Measurements from ENCODE around the gene ADD3. TPM values are rescaled to one million over a fixed set of nuclear protein-coding genes. Genes with fewer than 3 reads are reported as not detected.

The ADD3 gene
- total RNA-seq, 2 donors from 2014 or later, result 91.1 to 659 TPM

DNA sequence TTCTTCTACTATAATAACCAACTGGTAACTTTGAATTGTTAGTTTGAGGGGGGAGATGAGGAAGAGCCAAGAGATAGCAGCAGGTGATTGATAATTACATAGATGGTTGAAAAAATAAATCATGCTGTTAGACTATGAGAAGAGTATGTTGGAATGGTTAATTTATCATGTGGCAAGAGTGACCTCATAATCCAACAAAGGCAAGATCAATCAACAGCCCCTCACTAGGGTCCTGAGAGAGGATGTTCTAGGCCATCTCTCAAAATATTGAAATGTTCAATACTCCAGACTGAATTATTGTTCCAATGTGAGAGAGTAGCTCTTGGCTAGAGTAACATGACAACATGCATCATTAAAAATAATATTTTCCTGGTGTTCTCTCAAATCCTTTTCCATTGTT is 67.9 kb downstream of the ADD3 start:
- no peak for DNase-seq (ENCODE audit: low spot score)
- Histone ChIP-seq H3K36me3 (no peaks in the 10 kb centered on the region), H3K27me3 (replicated peaks; ENCODE audit: insufficient read depth) (no peaks in the 10 kb centered on the region), H3K9me3 (no peaks in the 10 kb centered on the region), H3K4me3 (no peak overlapping the region), H3K27ac (peak overlapping the region in 1 of 2 donors; percentile 5), H3K4me1 (ENCODE audit: control insufficient read depth in 1 of 2, low read depth in 2 of 2) (peaks cover 51 to 61% of the 10 kb centered on the region in 2 donors)
- TF ChIP-seq, protein P1, sequence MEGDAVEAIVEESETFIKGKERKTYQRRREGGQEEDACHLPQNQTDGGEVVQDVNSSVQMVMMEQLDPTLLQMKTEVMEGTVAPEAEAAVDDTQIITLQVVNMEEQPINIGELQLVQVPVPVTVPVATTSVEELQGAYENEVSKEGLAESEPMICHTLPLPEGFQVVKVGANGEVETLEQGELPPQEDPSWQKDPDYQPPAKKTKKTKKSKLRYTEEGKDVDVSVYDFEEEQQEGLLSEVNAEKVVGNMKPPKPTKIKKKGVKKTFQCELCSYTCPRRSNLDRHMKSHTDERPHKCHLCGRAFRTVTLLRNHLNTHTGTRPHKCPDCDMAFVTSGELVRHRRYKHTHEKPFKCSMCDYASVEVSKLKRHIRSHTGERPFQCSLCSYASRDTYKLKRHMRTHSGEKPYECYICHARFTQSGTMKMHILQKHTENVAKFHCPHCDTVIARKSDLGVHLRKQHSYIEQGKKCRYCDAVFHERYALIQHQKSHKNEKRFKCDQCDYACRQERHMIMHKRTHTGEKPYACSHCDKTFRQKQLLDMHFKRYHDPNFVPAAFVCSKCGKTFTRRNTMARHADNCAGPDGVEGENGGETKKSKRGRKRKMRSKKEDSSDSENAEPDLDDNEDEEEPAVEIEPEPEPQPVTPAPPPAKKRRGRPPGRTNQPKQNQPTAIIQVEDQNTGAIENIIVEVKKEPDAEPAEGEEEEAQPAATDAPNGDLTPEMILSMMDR (IDR thresholded peaks at IDR 0.05), result no peak
- no peak for ATAC-seq (ENCODE audit: insufficient number of reproducible peaks, low FRiP score, low read depth)

DNA sequence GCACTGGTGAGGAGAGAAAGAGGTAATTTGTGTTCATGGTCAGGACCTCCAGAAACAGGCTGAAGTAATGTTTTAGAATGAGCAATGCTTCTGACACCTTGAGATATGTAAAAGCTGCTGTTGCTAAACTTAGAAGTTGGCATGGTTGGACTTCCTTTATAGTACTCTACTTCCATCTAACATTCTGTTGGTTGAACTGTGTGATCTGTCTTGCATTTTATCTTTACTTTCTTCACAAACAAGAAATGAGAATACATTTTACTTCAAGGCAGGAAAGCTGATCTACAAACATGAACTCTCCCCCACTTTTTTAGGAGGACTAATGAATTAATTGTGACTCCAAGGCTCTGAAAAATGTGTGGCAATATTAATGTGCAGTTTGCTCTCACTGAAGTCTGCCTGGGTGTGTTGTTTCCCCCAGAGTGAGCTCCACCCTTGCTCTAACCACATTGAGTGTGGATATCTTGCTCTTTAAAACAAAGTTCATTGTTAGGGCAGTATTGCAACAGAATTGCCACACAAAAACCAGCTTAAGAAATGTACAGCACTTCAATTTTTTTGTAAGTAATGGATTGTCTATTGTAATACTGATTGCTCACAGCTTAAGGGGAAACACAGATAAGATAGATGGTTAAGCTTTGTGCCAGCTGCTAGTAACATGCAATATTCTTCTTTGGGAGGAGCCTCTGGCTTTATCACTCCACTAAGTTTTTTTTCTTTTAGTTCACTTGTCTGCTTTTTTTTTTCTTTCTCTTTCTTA is 69.0 kb downstream of the ADD3 start:
- Histone ChIP-seq H3K27ac (peak overlapping the region; percentile 13 to 54), H3K9me3 (no peaks in the 10 kb centered on the region), H3K4me3 (peak overlapping the region; percentile 35), H3K4me1 (ENCODE audit: control insufficient read depth in 1 of 2, low read depth in 2 of 2) (peaks cover 54 to 68% of the 10 kb centered on the region in 2 donors), H3K36me3 (no peaks in the 10 kb centered on the region), H3K27me3 (replicated peaks; ENCODE audit: insufficient read depth) (no peaks in the 10 kb centered on the region)
- ATAC-seq (ENCODE audit: insufficient number of reproducible peaks, low FRiP score, low read depth), result peak; percentile 71
- TF ChIP-seq, protein P1 (IDR thresholded peaks at IDR 0.05), result no peak
- peak; percentile 25 for DNase-seq (ENCODE audit: low spot score)

DNA sequence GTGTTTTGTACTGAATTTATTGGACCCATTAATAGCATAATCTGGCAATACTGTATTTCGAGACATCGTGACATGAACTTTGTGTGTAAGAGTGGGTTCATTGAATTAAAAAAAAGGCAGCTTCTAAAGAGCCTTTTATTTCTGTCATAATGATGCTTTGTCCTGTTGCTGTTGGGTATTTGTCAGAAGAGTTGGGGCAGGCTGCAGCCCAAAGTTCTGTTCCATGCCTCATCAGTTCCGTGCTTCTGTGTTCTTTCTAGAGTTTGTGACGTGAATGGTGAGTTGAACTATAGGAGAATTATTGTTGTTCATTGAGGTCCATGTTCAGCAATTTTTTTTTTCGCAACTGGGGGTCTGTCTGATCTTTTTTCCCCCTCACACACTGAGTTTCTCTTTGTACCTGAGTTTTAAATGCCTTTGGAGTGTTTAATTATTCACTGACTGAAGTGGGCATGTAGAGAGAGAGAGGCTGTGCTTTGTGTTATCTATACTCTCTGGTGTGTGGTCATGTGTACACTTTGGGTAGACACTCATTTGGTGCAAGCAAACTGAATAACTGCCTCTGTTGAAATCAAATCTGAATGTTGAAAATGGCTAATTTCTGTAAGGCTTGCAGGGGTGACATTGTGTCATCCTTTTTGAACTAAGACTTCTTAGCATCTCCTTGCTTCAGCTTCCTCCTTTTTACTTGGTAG is 69.8 kb downstream of the ADD3 start:
- peak overlapping the region; percentile 9 to 54 for H3K27ac ChIP-seq
- H3K9me3 ChIP-seq, result no peaks in the 10 kb centered on the region
- no peaks in the 10 kb centered on the region for H3K27me3 ChIP-seq (replicated peaks; ENCODE audit: insufficient read depth)
- H3K4me3 ChIP-seq, result peak overlapping the region; percentile 35
- peaks cover 54 to 72% of the 10 kb centered on the region in 2 donors for H3K4me1 ChIP-seq (ENCODE audit: control insufficient read depth in 1 of 2, low read depth in 2 of 2)
- no peaks in the 10 kb centered on the region for H3K36me3 ChIP-seq
- TF ChIP-seq, protein P1 (IDR thresholded peaks at IDR 0.05), result no peak
- no peak for DNase-seq (ENCODE audit: low spot score)
- peak; percentile 26 for ATAC-seq (ENCODE audit: insufficient number of reproducible peaks, low FRiP score, low read depth)

DNA sequence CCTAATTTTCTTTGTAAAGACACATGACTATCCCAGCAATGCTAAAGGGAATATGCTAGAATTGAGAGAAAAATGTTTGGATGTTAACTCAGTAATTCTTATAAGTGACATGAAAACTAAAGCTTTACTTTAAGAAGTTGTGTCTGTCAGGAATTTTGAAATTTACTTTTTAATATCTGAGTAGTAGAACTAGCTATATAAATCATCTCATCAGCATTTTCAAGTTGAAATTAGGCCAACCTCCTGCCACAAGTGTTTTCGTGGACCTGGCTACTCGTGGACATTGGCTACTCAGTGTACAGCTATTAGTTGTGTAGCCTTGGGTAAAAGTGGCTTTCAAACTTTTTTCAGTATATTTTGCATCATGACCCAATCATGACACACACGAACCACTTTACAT is 70.5 kb downstream of the ADD3 start:
- peak overlapping the region in 1 of 2 donors; percentile 54 for H3K27ac ChIP-seq
- ATAC-seq (ENCODE audit: insufficient number of reproducible peaks, low FRiP score, low read depth) (no peak), DNase-seq (ENCODE audit: low spot score) (no peak)
- no peaks in the 10 kb centered on the region for H3K9me3 ChIP-seq
- TF ChIP-seq, protein P1 (IDR thresholded peaks at IDR 0.05), result no peak
- H3K36me3 ChIP-seq, result no peaks in the 10 kb centered on the region
- no peak overlapping the region for H3K4me3 ChIP-seq
- H3K27me3 ChIP-seq (replicated peaks; ENCODE audit: insufficient read depth), result no peaks in the 10 kb centered on the region
- H3K4me1 ChIP-seq (ENCODE audit: control insufficient read depth in 1 of 2, low read depth in 2 of 2), result peaks cover 54 to 79% of the 10 kb centered on the region in 2 donors

DNA sequence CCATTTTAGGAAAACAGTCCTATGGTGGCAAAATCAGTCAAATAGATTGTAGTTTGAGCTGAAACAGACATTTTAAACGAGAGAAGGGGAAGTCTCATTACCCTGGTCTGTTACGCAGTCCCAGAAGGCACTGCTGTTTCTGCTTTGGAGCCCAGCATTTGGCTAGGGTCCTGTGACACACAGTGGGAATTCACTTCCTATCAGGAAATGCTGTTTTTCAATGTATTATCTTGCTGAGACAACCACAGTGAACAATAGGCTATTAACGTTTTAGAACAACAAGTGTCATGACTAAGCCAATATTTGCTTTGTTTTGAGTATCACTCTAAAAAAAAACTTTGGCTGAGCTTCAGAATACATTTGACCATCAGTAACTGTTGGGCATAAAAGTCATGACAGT is 74.1 kb downstream of the ADD3 start:
- DNase-seq (ENCODE audit: low spot score) (no peak), ATAC-seq (ENCODE audit: insufficient number of reproducible peaks, low FRiP score, low read depth) (no peak)
- H3K27ac ChIP-seq, result no peak overlapping the region
- H3K9me3 ChIP-seq, result no peaks in the 10 kb centered on the region
- H3K4me1 ChIP-seq (ENCODE audit: control insufficient read depth in 1 of 2, low read depth in 2 of 2), result peaks cover 20 to 54% of the 10 kb centered on the region in 2 donors
- H3K4me3 ChIP-seq, result no peak overlapping the region
- TF ChIP-seq, protein P1 (IDR thresholded peaks at IDR 0.05), result no peak
- no peaks in the 10 kb centered on the region for H3K27me3 ChIP-seq (replicated peaks; ENCODE audit: insufficient read depth)
- no peaks in the 10 kb centered on the region for H3K36me3 ChIP-seq
